H9 (cell line): ENCODE measurements around the gene ARAP2. TPM values are rescaled to one million over a fixed set of nuclear protein-coding genes. Genes with fewer than 3 reads are reported as not detected.
A peak's percentile ranks its signal among the peaks of the same experiment; 100 is the strongest.

Experiments
- DNase-seq: peaks from one replicate; pipeline ENCODE4 v3.0.0-alpha.2; 2017
- H2AFZ ChIP-seq: one replicate; pipeline ENCODE4 v1.6.1; 2013; ENCODE audit warnings: mild to moderate bottlenecking, low read length, control low read depth, moderate library complexity
- H2AK5ac ChIP-seq: 2 replicates; pipeline ENCODE4 v1.6.1; 2013; ENCODE audit warnings: low read length, control low read depth, mixed read lengths; ENCODE audit not compliant: insufficient read length
- H2BK120ac ChIP-seq: one replicate; pipeline ENCODE4 v1.6.1; 2013; ENCODE audit warnings: low read depth, mild to moderate bottlenecking, low read length, control low read depth, inconsistent platforms; ENCODE audit not compliant: poor library complexity, severe bottlenecking
- H2BK12ac ChIP-seq: 2 replicates; pipeline ENCODE4 v1.6.1; 2013; ENCODE audit warnings: low read length, control low read depth, mixed read lengths, low read depth; ENCODE audit not compliant: insufficient read length
- H2BK15ac ChIP-seq: 2 replicates; pipeline ENCODE4 v1.6.1; 2013; ENCODE audit warnings: low read depth, low read length, control low read depth
- H2BK20ac ChIP-seq: one replicate; pipeline ENCODE4 v1.6.1; 2013; ENCODE audit warnings: low read depth, mild to moderate bottlenecking, low read length, control low read depth, inconsistent platforms; ENCODE audit not compliant: poor library complexity, severe bottlenecking
- H2BK5ac ChIP-seq: 2 replicates; pipeline ENCODE4 v1.6.1; 2013; ENCODE audit warnings: low read length, control low read depth, mixed read lengths; ENCODE audit not compliant: insufficient read length
- H3K14ac ChIP-seq: 2 replicates; pipeline ENCODE4 v1.6.1; 2013; ENCODE audit warnings: low read length, control low read depth; ENCODE audit not compliant: insufficient read depth
- H3K18ac ChIP-seq: 2 replicates; pipeline ENCODE4 v1.6.1; 2013; ENCODE audit warnings: low read depth, mild to moderate bottlenecking, mixed read lengths, low read length, control low read depth; ENCODE audit not compliant: insufficient read length
- H3K23ac ChIP-seq: 2 replicates; pipeline ENCODE4 v1.6.1; 2013; ENCODE audit warnings: low read length, control low read depth, mixed read lengths, low read depth; ENCODE audit not compliant: insufficient read length
- H3K23me2 ChIP-seq: 2 replicates; pipeline ENCODE4 v1.6.1; 2013; ENCODE audit warnings: low read depth, mild to moderate bottlenecking, mixed read lengths, low read length, control low read depth; ENCODE audit not compliant: insufficient read length, poor library complexity, severe bottlenecking
- H3K27ac ChIP-seq: 2 replicates; pipeline ENCODE4 v1.5.1; 2013; ENCODE audit warnings: low read length, control low read depth, mixed read lengths, low read depth; ENCODE audit not compliant: insufficient read length
- H3K27me3 ChIP-seq: 2 replicates; pipeline ENCODE4 v1.6.1; 2013; ENCODE audit warnings: low read length, control low read depth, inconsistent platforms; ENCODE audit not compliant: insufficient read depth
- H3K4ac ChIP-seq: 2 replicates; pipeline ENCODE4 v1.6.1; 2013; ENCODE audit warnings: low read depth, mild to moderate bottlenecking, control low read depth, inconsistent platforms, low read length, moderate library complexity
- H3K4me1 ChIP-seq: 2 replicates; pipeline ENCODE4 v1.6.1; 2013; ENCODE audit warnings: low read length, control low read depth, inconsistent platforms; ENCODE audit not compliant: insufficient read depth
- H3K4me2 ChIP-seq: 2 replicates; pipeline ENCODE4 v1.6.1; 2013; ENCODE audit warnings: low read length, control low read depth, mixed read lengths; ENCODE audit not compliant: insufficient read length, insufficient read depth
- H3K56ac ChIP-seq: 2 replicates; pipeline ENCODE4 v1.6.1; 2013; ENCODE audit warnings: low read depth, mild to moderate bottlenecking, mixed read lengths, low read length, control low read depth; ENCODE audit not compliant: insufficient read length
- H3K79me1 ChIP-seq: 2 replicates; pipeline ENCODE4 v1.6.1; 2013; ENCODE audit warnings: low read depth, mild to moderate bottlenecking, moderate library complexity, low read length, control low read depth, inconsistent platforms; ENCODE audit not compliant: insufficient read depth, poor library complexity, severe bottlenecking
- H3K79me2 ChIP-seq: 2 replicates; pipeline ENCODE4 v1.6.1; 2013; ENCODE audit warnings: low read length, control low read depth, inconsistent platforms; ENCODE audit not compliant: insufficient read depth
- H3K9ac ChIP-seq: 2 replicates; pipeline ENCODE4 v1.6.1; 2013; ENCODE audit warnings: low read length, control low read depth, mixed read lengths; ENCODE audit not compliant: insufficient read length; ENCODE audit errors: extremely low read depth
- H3K9me3 ChIP-seq: one replicate; pipeline ENCODE4 v1.6.1; 2013; ENCODE audit warnings: low read depth, low read length, inconsistent platforms; ENCODE audit not compliant: control insufficient read depth
- H3T11ph ChIP-seq: one replicate; pipeline ENCODE4 v1.6.1; 2013; ENCODE audit warnings: mild to moderate bottlenecking, low read length, control low read depth, inconsistent platforms
- H4K20me1 ChIP-seq: one replicate; pipeline ENCODE4 v1.6.1; 2013; ENCODE audit not compliant: control insufficient read depth, insufficient read length, insufficient read depth
- H4K5ac ChIP-seq: 2 replicates; pipeline ENCODE4 v1.6.1; 2013; ENCODE audit warnings: low read depth, mild to moderate bottlenecking, mixed read lengths, low read length, control low read depth; ENCODE audit not compliant: insufficient read length
- H4K8ac ChIP-seq: replicated peaks from 2 replicates; pipeline ENCODE4 v1.6.1; 2013; ENCODE audit warnings: low read length, control low read depth, mixed read lengths, low read depth; ENCODE audit not compliant: insufficient read length
- H4K91ac ChIP-seq: 2 replicates; pipeline ENCODE4 v1.6.1; 2013; ENCODE audit warnings: low read depth, mild to moderate bottlenecking, moderate library complexity, mixed read lengths, low read length, control low read depth; ENCODE audit not compliant: insufficient read length
- H3K27ac Mint-ChIP-seq, 3 experiments: 2 replicates in 2 of 3; 3 replicates in 1 of 3; pipeline ENCODE4 v1.8.0; 2020 to 2021; ENCODE audit warnings: mixed read lengths in 3 of 3, mild to moderate bottlenecking in 1 of 3, moderate library complexity in 1 of 3
- H3K27me3 Mint-ChIP-seq: 2 replicates; pipeline ENCODE4 v1.8.0; 2021; ENCODE audit warnings: low read depth, mild to moderate bottlenecking, moderate library complexity, mixed read lengths
- H3K36me3 Mint-ChIP-seq, 3 experiments: 2 replicates in 2 of 3; 3 replicates in 1 of 3; pipeline ENCODE4 v1.8.0; 2020 to 2021; ENCODE audit warnings: low read depth in 3 of 3, mixed read lengths in 3 of 3; ENCODE audit not compliant: insufficient read depth in 1 of 3
- H3K4me1 Mint-ChIP-seq, 2 experiments: 2 replicates each; pipeline ENCODE4 v1.8.0; 2020; ENCODE audit warnings: mixed read lengths in 2 of 2
- H3K4me3 Mint-ChIP-seq, 2 experiments: 2 replicates in 1 of 2; 3 replicates in 1 of 2; pipeline ENCODE4 v1.8.0; 2020 to 2021; ENCODE audit warnings: mild to moderate bottlenecking in 2 of 2, mixed read lengths in 2 of 2, moderate library complexity in 1 of 2
- H3K9me3 Mint-ChIP-seq, 2 experiments: 2 replicates in 1 of 2; 3 replicates in 1 of 2; pipeline ENCODE4 v1.8.0; 2020; ENCODE audit warnings: mild to moderate bottlenecking in 2 of 2, mixed read lengths in 2 of 2, moderate library complexity in 1 of 2
- CTCF ChIP-seq: fragments of 200-600 bp; sonication (generic); conservative IDR thresholded peaks from 3 replicates; pipeline ENCODE4 v1.8.0; 2021; ENCODE audit warnings: antibody characterized with exemption, mild to moderate bottlenecking
- WGBS: extraction: QIAGEN DNeasy Blood & Tissue Kit; methylation state at CpG from one replicate; pipeline ENCODE4 v1.1.7; 2013; ENCODE audit warnings: missing lambda C conversion rate, low lambda C conversion rate, mixed read lengths; ENCODE audit not compliant: insufficient read length; ENCODE audit errors: extremely low coverage; 5-methylcytosine and 5-hydroxymethylcytosine counted together
- total RNA-seq: library from RNA; stranded (reverse); gene quantifications from 2 replicates; pipeline ENCODE4 v1.2.1, GENCODE V29; 2021

The ARAP2 gene
- total RNA-seq, 1 experiment from 2014 or later: 6.3 TPM

DNA sequence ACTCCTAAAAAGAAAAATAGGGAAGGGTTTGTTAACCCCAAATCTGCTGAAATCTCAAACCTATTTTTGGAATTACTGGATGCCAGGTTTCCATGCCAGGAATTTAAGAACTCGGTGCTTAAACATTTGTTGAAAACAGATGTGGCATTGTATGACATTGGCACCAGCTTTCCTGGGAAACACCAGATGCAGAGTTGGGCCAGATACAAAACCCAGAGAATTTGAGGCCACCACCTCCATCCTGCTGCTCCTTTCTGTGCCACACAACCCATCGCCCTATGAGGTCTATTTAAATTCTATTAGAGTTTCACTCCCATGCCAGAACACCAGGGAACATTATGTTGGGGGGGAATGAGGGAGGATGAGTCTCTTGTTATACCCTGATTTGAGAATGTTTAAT is 71.7 kb downstream of the ARAP2 start:
- no peaks in the 10 kb centered on the region for H3K4me1 ChIP-seq
- no peak overlapping the region for H3K23ac ChIP-seq
- no peaks in the 10 kb centered on the region for H4K20me1 ChIP-seq
- Mint-ChIP-seq H3K36me3 (no peaks in the 10 kb centered on the region; a peak in 1 of 7 replicates), H3K9me3 (no peaks in the 10 kb centered on the region), H3K4me3 (no peak overlapping the region), H3K4me1 (peaks cover 4 to 12% of the 10 kb centered on the region in 2 experiments), H3K27ac (peak overlapping the region in 1 of 3 experiments; percentile 44; a peak in 2 of 7 replicates), H3K27me3 (no peaks in the 10 kb centered on the region)
- whole genome bisulfite sequencing: no CpG with 5 or more reads among the region's 2 CpGs
- H3K56ac ChIP-seq: no peak overlapping the region
- H3K14ac ChIP-seq: no peak overlapping the region
- no peak overlapping the region for H2BK120ac ChIP-seq
- H3K9me3 ChIP-seq: no peaks in the 10 kb centered on the region
- H3T11ph ChIP-seq: no peak overlapping the region
- no peak overlapping the region for H2AK5ac ChIP-seq
- no peaks in the 10 kb centered on the region for H3K27me3 ChIP-seq
- no peak overlapping the region for H4K8ac ChIP-seq
- no peak overlapping the region for H2BK12ac ChIP-seq
- no peak overlapping the region for H2BK5ac ChIP-seq
- no peak overlapping the region for H3K4ac ChIP-seq
- H2BK15ac ChIP-seq: no peak overlapping the region
- H3K79me2 ChIP-seq: no peaks in the 10 kb centered on the region
- no peaks in the 10 kb centered on the region for H3K79me1 ChIP-seq
- H2BK20ac ChIP-seq: no peak overlapping the region
- H3K9ac ChIP-seq: no peak overlapping the region
- DNase-seq: no peak
- H3K27ac ChIP-seq: no peak overlapping the region
- no peak overlapping the region for H4K91ac ChIP-seq
- no peak for TF ChIP-seq CTCF
- no peaks in the 10 kb centered on the region for H3K23me2 ChIP-seq
- H3K18ac ChIP-seq: no peak overlapping the region
- no peak overlapping the region for H2AFZ ChIP-seq
- no peak overlapping the region for H3K4me2 ChIP-seq
- no peak overlapping the region for H4K5ac ChIP-seq
